GM13976 (cell line): ENCODE data around the gene WDR1.

ENCODE experiments used
- DNase-seq: peaks from one replicate; pipeline ENCODE4 v3.0.0; 2012; ENCODE audit warnings: low spot score
- CTCF ChIP-seq: IDR thresholded peaks from 2 replicates; pipeline ENCODE4 v1.5.1; 2012; ENCODE audit warnings: borderline replicate concordance, mild to moderate bottlenecking; ENCODE audit not compliant: insufficient read depth; ENCODE audit errors: extremely low read depth, missing control alignments, control extremely low read depth
- in situ Hi-C: fragments of 300-500 bp; cut with MboI; formaldehyde crosslinking; loops from one replicate; pipeline ENCODE4 v1.12.0; 2022; ENCODE audit warnings: low sequenced_read_pairs, mixed read lengths, inconsistent platforms; ENCODE audit not compliant: unreplicated experiment

Gene WDR1

GRCh38 chr4:10080589-10081217 lies 35.9 kb downstream of the WDR1 start:
- peak; percentile 19 for DNase-seq
- in situ Hi-C loops, result no loop called here
- no peak for TF ChIP-seq CTCF

- TF ChIP-seq CTCF, result no peak
- peak; percentile 18 for DNase-seq
- in situ Hi-C loops, result no loop called here
Observed at GRCh38 chr4:10079912-10080588, 36.5 kb downstream of the WDR1 start.

- DNase-seq, result no peak
- no peak for TF ChIP-seq CTCF
- in situ Hi-C loops, result no loop called here
Observed at GRCh38 chr4:10079256-10079655, 37.3 kb downstream of the WDR1 start.

- DNase-seq, result peak; percentile 21
- in situ Hi-C loops, result no loop called here
- no peak for TF ChIP-seq CTCF
Observed at GRCh38 chr4:10078481-10079233, 37.9 kb downstream of the WDR1 start.

GRCh38 chr4:10077483-10078335 lies 38.9 kb downstream of the WDR1 start:
- in situ Hi-C loops, result no loop called here
- TF ChIP-seq CTCF, result no peak
- peak; percentile 22 for DNase-seq

GRCh38 chr4:10077076-10077475 lies 39.5 kb downstream of the WDR1 start:
- in situ Hi-C loops, result no loop called here
- no peak for DNase-seq
- no peak for TF ChIP-seq CTCF
